Cerebellar cortex (tissue), 1 donor: Measurements from ENCODE around the gene CLIC6.
A peak's percentile ranks its signal among the peaks of the same experiment; 100 is the strongest.

Source experiments
- DNase-seq: peaks from one replicate; pipeline ENCODE4 v3.0.0-alpha.2; 2015; ENCODE audit warnings: low spot score

The CLIC6 gene

DNA sequence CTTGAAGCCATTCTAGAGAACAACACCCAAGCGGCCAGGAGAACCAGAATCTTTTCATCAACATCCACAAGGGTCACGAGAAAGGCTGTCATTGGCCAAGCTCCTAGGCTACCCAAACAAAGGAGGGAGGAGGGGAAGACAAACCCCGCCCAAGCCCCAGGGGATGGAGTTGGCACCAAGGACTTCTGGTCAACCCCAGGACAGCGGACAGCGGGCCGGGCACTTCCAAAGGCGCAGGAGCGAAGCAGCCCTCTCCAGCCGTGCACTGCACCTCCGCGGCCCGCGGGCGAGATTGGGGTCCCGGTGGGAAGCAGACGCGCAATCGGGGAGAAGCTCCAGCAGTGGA lies at the start of gene CLIC6:
Gene CLIC6 (plus strand): TSS at position 192 of the 346 bp plus-strand sequence. CDS start 395 bp downstream, outside the sequence.
- DNase-seq, result no peak

DNA sequence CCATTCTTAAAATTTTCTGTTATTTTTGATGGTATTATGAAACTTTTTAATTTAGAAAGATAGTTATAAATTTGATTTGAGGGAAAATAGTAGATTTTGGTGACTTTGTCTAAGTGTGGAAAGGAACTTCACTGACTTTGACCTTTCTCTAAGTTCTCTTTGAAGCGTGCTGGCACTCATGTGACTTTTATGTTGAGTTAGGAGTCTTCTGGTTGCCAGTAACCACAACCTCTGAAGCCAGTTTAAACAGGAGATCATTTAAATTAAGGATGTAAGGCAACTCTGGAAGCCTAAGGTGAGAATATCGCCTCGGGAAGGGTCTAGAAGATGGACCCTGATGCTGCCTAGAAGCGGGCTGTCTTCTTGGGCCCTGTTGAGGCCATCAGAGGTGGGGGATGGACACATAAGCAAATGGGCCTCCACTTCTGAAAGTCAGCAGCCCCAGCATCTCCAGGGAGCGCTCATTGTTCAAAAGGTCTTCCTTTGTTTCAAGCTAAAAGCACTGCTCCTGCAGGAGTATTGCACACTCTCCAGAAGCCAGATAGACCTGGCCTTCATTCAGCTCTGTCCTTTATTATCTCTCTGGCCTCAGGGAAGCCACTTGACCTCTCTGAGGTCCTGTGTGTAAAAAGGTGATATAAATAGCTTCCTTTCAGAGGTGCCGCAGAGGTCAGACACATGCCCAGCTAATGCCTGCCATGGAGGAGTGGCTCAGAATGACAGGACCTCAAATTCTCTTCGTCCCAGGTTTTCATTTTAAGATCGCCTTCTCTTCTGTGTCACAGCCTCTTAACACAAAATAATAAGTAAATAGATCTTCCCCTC lies 48.7 kb upstream of the CLIC6 start:
- DNase-seq, result no peak

DNA sequence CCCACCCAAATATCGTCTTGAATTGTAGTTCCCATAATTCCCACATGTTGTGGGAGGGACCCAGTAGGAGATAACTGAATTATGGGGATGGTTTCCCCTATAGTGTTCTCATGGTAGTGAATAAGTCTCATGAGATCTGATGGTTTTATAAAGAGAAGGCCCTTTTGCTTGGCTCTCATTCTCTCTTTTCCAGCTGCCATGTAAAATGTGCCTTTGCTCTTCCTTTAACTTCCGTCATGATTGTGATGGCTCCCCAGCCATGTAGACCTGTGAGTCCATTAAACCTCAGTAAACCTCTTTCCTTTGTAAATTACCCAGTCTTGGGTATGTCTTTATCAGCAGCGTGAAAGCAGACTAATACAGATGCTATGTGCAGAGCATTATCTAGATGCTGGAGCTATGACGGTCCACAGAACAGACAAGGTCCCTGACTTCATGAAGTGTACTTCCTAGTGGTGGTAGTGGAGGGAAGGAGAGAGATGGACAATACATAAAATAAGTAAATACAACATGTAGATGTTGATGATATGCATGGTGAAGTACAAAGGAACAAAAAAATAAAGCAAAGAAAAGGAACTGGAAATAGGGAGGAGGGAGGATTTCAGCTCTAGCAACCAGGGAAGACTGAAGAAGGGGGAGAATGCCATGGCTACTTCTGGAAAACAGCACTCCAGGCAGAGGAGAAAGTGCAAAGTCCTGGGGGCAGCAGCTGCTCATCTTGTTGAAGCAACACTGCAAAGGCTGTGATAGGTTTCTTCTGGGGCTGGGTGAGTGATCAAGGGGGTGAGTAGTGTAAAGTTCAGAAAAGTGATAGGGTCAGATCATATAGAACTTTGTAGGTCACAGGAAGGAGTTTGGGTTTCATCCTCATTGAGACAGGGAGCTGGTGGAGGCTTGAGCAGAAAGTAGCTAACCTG lies 47.1 kb upstream of the CLIC6 start:
- DNase-seq, result no peak

DNA sequence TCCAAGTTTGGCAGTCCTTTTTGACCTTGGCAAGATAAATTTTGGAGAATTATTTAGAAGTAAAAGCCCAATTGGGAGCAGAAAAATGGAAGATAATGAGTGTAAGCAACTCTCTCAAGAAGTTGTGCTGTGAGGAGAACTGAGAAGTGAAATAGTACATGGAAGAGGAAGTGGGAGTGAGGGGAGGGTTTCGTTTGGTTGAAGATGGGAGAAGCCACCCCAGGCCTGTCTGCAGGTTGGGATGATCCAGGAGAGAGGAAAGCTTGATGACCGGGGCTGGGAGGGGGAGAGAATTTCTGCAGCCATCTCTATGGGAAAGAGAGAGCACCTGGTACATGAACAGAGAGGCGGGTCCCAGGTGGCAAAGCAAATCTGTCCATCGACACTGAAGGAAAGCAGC lies 45.3 kb upstream of the CLIC6 start:
- no peak for DNase-seq

DNA sequence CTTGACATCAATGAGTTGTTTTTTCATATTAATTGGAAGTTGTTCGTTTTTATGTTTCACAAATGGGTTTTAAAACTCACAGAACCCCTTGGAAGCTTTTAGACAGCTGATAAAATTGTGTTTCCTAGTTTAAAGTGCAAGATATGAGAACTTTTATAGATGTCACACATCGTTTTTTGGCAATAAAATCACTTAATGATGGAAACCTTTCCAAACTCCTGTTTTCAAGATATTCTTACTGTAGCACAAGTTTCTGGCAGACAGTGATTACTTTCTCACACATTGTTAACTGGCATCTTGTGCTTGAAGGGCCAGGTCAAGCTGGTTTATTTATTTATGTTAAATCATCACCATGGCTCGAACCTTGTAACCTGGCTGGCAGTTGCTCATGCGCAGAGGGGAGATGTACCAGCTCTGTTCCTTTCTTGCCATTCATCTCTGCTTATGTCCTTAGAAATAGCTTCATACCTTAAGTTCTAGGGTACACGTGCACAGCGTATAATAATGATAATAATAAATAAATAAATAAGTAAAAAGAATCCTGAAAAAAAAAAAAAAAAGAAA lies 43.7 kb upstream of the CLIC6 start:
- no peak for DNase-seq

DNA sequence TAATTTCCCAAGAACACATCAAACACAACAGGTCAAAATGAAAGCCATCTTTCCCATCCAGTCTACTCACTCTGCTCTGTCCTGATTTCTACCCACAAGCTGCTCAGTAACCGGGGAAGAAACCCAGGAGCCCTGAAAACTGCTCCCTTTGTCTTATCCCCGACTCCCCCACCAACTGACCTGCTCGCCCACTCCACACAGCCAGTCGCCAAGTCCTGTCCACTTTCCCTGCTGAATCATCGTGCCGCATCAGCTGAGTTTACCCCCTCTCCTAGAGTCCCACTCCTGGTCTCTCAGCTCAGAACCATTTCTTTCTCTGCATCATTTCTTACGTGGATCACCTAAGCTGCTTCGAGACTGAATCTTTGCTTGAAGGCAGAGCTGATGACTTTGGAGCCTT lies 42.7 kb upstream of the CLIC6 start:
- no peak for DNase-seq

DNA sequence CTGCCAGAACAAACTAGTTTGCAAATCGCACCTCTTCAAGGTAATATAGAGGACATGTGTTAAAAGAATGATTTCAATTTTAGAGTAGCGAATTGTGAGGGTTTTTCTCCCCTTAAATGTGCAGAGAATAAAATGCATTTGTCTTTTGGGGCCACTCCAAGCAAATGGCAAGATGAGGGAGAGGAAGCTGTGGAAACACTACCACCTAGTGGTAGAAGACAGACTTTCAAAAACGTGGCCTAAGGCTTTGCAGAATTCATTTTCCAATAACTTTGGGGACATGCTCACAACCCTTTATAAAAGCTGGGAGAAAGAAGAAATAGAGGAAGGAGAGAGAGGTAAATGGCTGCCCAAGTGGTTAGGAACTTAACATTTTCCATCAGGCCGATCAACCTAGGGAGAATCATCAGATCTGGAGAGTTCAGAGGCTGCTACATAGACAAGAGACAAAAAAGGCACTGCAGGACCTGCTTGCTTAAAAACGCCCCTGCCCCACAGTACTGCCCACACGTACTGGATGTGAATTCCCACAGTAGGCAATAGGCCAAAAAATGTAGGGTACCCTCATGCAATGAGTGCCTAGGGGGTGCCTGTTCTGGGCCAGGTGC lies 38.2 kb upstream of the CLIC6 start:
- peak; percentile 73 for DNase-seq

DNA sequence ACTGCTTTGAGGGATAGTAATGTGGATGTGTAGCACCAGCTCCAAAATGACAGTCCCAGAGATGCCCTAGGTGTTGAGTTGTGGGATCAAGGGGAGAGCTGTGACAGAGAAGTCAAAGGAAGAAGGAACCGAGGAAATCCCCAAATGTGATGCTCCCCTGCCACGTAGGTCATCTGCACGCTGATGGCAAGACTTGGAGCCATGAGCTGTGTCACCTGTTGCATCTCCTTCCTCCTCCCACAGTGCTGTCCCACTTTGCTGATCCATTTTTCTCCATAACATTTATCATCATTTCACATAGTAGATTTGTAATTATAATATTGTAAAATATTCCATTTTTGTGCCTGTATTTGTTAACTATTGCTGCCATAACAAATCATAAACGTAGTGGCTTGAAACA lies 36.3 kb upstream of the CLIC6 start:
- no peak for DNase-seq

DNA sequence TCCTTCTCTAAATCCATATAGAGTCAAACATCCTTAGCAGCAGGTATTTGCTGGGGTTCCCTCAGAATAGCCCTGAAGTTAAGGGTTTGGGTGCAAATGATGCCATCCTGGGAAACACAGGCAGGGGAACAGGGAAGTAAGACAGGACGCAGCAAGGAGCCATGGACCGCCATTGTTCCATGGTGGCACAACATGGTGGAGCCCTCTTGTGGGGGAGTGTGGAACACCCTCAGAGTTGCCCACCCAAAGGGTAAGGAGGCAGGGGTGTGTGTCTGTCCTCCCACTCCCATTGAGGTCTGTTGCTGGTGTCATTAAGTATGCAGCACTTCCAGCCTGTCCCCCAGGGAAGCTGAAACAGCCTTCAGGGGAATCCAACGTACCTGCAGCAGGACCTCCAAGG lies 33.5 kb upstream of the CLIC6 start:
- DNase-seq, result no peak

DNA sequence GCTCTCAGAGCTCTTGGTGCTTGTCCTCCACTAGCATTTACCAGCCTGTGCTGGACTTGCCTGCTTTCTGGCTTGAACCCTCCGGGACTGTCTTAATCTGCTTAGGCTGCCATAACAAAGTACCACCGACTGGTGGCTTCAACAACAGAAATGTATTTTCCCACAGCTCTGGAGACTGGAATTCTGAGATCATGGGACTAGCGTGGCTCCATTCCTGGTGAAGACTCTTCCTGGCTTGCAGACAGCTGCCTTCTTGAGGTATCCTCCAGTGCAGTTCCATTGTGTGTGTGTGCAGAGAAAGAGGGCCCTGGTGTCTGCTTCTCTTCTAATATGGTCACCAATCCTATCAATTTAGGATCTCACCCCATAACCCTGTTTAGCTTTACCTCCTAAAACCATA lies 31.8 kb upstream of the CLIC6 start:
- DNase-seq, result no peak

DNA sequence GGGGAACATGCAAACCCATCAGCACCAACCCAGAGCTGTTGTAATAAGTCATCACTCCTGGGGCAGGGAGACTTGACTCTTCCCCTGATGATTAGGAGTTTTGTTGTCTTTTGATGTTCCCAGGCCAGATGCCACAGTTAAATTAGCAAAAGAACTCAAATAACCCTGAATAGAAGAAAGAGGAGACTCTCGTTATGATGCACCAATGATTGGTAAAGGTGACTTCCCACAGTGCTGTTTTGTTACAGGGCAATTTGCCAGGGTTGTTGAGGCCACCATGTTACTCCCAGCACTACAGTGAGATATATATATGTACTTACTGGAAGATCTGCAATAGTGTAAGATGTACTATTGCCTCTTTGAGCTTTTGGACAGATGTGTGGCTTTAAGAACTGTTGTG lies 29.5 kb upstream of the CLIC6 start:
- DNase-seq, result no peak

DNA sequence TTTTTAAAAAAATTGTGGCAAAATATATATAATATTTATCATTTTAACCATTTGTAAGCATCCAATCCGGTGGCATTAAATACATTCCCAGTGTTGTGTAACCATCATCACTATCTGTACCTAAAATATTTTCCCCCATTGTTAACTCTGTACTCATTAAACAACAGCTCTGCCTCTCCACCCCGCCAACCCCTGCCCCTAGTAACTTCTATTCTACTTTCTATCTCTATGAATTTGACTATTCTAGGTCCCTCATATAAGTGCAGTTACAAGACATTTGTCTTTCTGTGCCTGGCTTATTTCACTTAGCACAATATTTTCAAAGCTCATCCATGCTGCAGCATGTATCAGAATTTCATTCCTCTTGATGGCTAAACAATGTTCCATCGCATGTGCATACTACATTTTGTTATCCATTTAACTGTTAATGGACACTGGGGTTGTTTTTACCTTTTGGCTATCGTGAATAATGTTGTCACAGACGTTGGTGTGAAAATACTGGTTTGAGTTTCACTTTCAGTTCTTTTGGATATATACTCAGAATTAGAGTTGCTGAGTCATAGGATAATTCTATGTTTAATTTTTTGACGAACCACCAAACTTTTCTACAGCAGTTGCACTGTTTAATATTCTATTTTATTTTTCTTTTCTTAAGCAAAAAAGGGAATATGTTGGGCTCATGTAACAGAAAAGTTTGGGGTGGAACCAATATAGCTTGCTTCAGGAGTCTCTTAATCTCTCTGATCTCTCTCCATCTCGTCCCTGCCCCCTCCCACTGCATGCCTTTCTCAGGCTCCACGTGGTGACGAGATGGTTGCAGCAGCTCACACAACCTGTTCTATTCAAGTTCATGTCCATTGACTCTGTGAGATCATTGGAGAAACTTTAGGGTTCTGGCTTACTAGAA lies 28.7 kb upstream of the CLIC6 start:
- DNase-seq, result no peak

DNA sequence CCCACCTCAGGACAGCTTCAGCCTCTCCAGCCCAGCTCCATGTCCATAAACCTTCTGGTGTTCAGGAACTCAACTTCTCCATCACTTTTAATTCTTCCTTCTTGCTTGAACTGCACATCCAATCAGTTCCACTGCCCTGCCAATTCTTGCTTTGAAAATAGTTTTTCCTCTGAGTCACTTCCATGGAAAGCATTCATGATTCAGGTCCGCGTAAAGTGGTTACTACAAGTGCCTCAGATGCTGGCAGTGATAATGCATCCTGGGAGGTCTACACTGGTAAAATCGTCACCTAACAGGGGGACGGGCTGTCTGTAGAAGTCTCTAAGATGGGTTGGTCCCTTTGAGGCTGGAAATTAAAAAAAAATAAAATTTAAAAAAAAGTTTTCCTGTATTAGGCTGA lies 27.9 kb upstream of the CLIC6 start:
- no peak for DNase-seq

DNA sequence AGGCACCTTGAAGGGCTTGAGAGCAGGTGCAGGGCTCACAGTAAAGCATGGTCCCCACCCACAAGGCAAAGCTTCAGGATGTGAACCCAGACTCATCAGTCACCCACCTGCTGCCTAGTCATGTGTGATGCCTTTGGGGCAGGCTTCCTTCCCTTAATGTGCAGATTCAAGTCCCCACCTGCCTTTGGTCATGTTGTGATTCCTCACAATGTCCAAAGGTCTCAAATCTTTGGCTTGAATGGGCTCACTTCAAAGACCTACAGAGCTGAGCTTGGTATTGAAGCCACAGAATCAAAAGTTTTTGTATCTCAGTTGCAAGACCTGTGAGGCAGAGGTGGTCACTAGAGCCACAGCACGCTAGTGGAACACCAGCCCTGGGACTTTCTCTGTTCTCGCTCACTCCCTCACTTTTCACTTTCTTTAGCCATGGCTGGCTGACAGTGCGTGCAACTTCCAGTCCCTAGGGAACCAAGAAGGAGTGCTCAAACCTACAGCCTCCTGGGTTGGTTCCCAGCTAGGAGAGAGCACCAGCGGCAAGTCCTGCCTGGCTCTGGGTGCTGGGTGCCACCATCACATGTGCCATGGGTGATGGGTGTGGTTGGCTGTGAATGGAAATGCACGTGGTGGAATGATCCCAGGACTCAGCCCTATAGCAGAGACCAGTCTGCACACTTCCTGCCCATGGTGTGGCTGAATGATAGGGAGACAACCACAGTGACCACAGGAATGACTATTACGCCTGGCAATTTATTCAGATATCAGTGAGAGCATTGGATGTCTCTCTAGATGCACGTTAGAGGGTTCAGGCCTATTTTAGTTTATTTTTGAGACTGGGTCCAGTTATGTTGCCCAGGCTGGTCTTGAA lies 26.4 kb upstream of the CLIC6 start:
- no peak for DNase-seq

DNA sequence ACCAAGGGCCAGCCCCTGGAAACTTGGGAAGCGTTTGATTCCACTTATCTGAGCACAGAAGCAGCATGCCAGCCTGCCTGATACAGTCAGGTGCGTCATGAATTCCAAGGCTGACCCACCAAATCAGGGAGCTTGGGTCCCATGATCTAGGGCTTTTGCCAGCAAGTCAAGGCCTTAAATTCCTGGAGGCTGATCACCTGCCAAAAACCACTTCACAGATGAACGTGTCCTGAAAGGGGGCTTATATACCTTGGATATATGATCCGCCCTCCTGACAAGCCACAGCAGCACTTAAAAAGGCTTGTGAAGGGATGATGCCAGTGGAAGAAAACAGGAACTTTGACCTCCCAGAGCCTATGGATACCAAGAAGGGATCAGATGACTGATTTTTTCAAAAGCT lies 24.0 kb upstream of the CLIC6 start:
- no peak for DNase-seq

DNA sequence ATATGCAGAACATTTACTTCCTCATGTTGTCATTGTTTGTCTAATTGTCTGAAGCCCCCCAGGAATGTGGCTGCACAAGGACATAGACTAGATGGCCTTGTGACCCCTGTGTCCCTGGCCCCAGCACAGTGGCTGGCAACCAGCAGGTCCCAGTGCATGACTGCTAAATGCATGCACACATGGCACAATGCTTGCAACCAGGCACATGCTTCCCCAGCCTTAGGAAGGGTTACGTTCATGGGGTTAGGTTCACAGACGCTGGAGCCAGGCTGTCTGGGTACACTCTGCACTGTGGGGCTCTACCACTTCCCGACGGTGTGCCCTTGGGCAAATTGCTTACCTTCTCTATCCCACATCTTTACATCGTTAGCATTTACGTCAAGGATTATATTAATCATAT lies 21.2 kb upstream of the CLIC6 start:
- DNase-seq, result no peak

DNA sequence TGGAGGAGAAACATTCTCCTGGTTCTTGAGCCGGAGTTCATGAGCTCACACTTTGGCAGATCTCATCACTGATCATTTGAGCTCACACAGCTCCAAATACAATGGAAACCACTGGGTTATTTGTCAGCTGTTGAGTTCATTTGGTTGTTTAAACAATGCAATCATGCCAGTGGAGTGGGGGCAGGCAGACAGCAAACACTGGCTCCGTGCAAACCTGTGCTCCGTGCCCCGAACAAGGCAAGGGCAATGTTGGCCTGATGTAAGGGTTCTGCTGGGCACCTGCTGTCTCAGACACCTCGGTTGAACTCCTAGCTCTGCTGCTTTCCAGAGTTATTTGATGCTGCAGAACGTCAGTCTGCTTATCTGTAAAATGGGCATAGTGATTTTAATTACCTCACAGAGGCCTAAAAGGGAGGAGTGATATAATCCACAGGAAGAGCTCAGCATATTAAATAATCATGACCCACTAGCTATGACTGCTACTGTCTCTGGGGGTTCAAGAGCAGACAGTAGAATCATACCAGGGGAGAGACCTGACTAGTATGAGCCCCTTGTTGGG lies 20.0 kb upstream of the CLIC6 start:
- no peak for DNase-seq

DNA sequence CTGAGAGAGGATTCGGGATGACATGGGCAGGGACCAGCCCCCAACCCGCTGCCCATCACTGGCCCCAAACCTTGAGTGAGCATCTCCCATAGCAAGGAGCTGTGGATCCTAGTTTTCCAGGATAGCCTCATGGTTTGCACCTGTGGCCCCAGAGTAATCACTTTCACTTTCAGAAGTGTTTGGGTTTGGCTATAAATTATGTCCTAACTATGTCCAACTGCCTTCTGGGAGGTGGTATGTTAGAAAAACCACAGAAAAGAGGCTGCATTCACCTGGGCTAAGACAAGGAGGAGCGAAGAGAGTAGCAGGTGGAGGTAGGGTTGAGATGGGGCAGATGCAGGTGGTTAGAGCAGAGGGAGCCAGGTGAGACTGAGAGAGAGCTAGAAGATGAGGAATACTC lies 19.4 kb upstream of the CLIC6 start:
- DNase-seq, result no peak

DNA sequence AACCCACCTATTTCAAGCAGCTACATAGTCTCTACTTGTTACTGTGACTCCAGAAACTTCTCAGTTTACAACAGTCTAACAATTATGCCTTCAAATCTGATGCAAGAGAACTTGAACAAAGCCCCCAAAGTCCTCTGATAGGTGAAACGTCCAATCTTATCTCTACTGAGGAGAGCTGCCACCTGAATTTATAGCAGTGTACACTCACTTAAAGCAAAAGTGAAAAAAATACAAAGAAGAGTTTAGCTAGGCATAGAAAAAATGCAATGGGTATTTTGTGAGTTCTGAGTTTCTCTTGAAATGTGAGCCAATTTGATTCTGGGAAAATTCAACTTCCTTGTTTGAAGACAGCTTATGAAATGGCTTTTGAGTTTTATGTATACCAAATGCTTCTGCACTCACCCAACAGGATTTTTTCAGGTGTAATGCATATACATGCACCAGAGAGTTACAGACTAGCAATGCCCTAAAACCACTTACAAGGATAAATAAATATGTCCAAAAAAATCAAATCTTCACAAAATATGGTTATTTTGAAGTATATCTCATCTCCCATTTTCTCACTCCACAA lies 17.8 kb upstream of the CLIC6 start:
- no peak for DNase-seq

DNA sequence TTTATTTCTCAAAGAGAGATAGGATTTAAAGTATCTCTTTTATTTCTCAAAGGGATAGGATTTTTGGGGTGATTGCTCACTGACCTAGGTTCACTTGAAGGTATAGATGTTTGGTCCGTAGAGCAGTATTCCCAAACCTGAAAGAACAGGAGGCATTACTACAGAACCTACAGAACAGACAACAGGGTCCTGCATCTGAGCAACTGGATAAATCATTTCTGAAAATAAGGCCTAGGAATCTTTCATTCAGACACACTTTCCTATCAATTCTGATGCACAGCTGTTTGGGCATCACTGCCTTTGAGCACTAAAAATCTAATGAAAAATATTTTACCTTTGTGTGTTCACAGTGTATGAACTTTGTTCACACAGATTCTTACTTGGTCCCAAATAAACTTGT lies 17.2 kb upstream of the CLIC6 start:
- DNase-seq, result no peak
